Astrocyte (in vitro differentiated cells and primary cell): Measurements from ENCODE around the gene NTM.

Source experiments
- EZH2 ChIP-seq: IDR thresholded peaks from 2 replicates; pipeline ENCODE4 v1.6.1; 2012; ENCODE audit warnings: mild to moderate bottlenecking, low read length, inconsistent platforms; ENCODE audit not compliant: insufficient read depth
- TF ChIP-seq, protein P1 (sequence below): IDR thresholded peaks from 2 replicates; pipeline ENCODE4 v1.5.1; 2011; ENCODE audit warnings: low read depth, mild to moderate bottlenecking, inconsistent platforms, low read length, moderate library complexity; ENCODE audit not compliant: insufficient read depth

DNA sequence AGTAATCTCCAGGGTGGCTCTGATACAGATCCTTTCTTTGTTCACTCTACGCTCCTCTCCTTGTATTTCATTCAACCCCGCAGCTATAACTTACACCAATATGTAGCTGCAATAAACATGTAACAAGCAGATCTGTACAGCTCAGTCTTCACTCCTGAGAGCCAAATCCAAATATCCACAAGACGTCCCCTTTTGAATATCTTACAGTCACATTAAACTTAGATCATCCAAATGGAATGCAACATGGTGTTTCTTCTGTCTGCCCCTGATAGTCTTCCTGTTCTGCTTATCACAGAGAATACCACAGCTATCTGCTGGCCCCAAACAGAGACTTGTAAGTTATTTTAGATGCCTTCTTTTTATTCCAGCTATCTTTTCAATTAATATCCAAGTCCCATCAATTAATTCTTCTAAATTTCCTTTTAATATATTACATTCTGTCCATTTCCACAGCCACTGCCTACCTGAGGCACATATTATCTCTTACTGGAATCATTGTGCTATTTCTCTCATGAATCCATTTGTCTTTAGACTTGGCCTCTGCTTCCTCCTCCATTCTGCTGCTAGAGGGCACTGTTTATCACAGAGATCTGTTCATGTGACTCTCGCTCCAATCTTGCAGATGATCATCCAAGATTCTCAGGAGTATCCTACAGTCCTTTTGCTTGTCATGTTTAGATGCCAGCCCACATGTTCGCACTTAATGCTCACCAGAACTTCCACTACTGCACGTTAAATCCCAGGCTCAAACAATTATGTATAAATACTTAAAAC lies 908.6 kb downstream of the NTM start:
- TF ChIP-seq, protein P1, sequence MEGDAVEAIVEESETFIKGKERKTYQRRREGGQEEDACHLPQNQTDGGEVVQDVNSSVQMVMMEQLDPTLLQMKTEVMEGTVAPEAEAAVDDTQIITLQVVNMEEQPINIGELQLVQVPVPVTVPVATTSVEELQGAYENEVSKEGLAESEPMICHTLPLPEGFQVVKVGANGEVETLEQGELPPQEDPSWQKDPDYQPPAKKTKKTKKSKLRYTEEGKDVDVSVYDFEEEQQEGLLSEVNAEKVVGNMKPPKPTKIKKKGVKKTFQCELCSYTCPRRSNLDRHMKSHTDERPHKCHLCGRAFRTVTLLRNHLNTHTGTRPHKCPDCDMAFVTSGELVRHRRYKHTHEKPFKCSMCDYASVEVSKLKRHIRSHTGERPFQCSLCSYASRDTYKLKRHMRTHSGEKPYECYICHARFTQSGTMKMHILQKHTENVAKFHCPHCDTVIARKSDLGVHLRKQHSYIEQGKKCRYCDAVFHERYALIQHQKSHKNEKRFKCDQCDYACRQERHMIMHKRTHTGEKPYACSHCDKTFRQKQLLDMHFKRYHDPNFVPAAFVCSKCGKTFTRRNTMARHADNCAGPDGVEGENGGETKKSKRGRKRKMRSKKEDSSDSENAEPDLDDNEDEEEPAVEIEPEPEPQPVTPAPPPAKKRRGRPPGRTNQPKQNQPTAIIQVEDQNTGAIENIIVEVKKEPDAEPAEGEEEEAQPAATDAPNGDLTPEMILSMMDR: peak; percentile 48
- no peak for TF ChIP-seq EZH2
